Small intestine (tissue), 7 donors: Measurements from ENCODE around the gene CEP41. TPM values are rescaled to one million over a fixed set of nuclear protein-coding genes. Genes with fewer than 3 reads are reported as not detected.

ENCODE experiments used
- DNase-seq, 2 donors: peaks; one replicate each; pipeline versions ENCODE4 v3.0.0 to v3.0.0-alpha.2; 2013
- FAIRE-seq: peaks from 2 replicates; lab custom pipeline; 2012; peaks lifted over from hg19 to GRCh38; lab: Jason Lieb, UNC
- H3K27ac ChIP-seq, 3 donors: one replicate each; pipeline ENCODE4 v1.5.1; 2013; ENCODE audit warnings: low read length in 2 of 3, mild to moderate bottlenecking in 2 of 3, control low read depth in 1 of 3, inconsistent platforms in 1 of 3, low read depth in 1 of 3, moderate library complexity in 1 of 3
- H3K27me3 ChIP-seq, 3 donors: one replicate each; pipeline ENCODE4 v1.6.1; 2013; ENCODE audit warnings: low read length in 3 of 3, inconsistent platforms in 1 of 3; ENCODE audit not compliant: control insufficient read depth in 3 of 3, insufficient read depth in 3 of 3
- H3K36me3 ChIP-seq, 3 donors: one replicate each; pipeline ENCODE4 v1.6.1; 2013; ENCODE audit warnings: low read length in 3 of 3, inconsistent platforms in 1 of 3, low read depth in 1 of 3, mild to moderate bottlenecking in 1 of 3, moderate library complexity in 1 of 3; ENCODE audit not compliant: control insufficient read depth in 3 of 3, insufficient read depth in 2 of 3
- H3K4me1 ChIP-seq, 3 donors: one replicate each; pipeline ENCODE4 v1.6.1; 2013; ENCODE audit warnings: low read length in 2 of 3, inconsistent platforms in 1 of 3, low read depth in 1 of 3, mild to moderate bottlenecking in 1 of 3, moderate library complexity in 1 of 3; ENCODE audit not compliant: control insufficient read depth in 3 of 3, insufficient read depth in 2 of 3
- H3K4me3 ChIP-seq, 3 donors: one replicate each; pipeline ENCODE4 v1.5.1; 2013; ENCODE audit warnings: low read length in 3 of 3, control low read depth in 1 of 3, inconsistent platforms in 1 of 3, low read depth in 1 of 3, mild to moderate bottlenecking in 1 of 3, moderate library complexity in 1 of 3
- H3K9me3 ChIP-seq, 2 donors: one replicate each; pipeline ENCODE4 v1.6.1; 2013; ENCODE audit warnings: low read depth in 1 of 2, low read length in 1 of 2; ENCODE audit not compliant: control insufficient read depth in 2 of 2, insufficient read depth in 1 of 2
- WGBS, 3 donors: extraction: QIAGEN DNeasy Blood & Tissue Kit; methylation state at CpG; one replicate each; pipeline ENCODE4 v1.1.7; 2013; 5-methylcytosine and 5-hydroxymethylcytosine counted together
- polyA plus RNA-seq, 4 donors: library from polyadenylated mRNA; stranded (reverse) in 3 of 4; unstranded in 1 of 4; fragments of 200-250 nt in 3 of 4; fragments of 120-200 nt in 1 of 4; gene quantifications; one replicate each; pipeline versions ENCODE4 v1.2.1 to v1.2.3, GENCODE V29; 2013
- donor health status: healthy with polysubstance abuse.
- donor health status: control.
- donor health status: control.
- donor health status: Bipolar disorder and iron deficiency.
- donor health status: healthy.

Gene CEP41
- polyA plus RNA-seq, 4 donors: 3.0 to 11.8 (median 6.2) TPM; not detected in 1

GRCh38 chr7:130485734-130486113 lies 44.9 kb upstream of the CEP41 start:
- FAIRE-seq (no peak), DNase-seq (no peak)
- peaks cover 0 to 26% (median 0%) of the 10 kb centered on the region in 3 donors for H3K4me1 ChIP-seq
- WGBS, 3 donors: 63 to 69% (median 66%) methylated on average over 11 of the region's 11 CpGs
- no peaks in the 10 kb centered on the region for H3K36me3 ChIP-seq
- peak overlapping the region in 2 of 3 donors; percentile 87 for H3K27ac ChIP-seq
- no peaks in the 10 kb centered on the region for H3K27me3 ChIP-seq
- H3K4me3 ChIP-seq: peak overlapping the region in 2 of 3 donors; percentile 70 to 74
- peaks cover 0 to 7% of the 10 kb centered on the region in 2 donors for H3K9me3 ChIP-seq

GRCh38 chr7:130483031-130483430 lies 42.2 kb upstream of the CEP41 start:
- H3K4me1 ChIP-seq: peaks cover 0 to 10% (median 0%) of the 10 kb centered on the region in 3 donors
- no peaks in the 10 kb centered on the region for H3K27me3 ChIP-seq
- FAIRE-seq (no peak), DNase-seq (no peak)
- WGBS, 3 donors: 90 to 98% (median 90%) methylated on average over 3 of the region's 3 CpGs
- peaks cover 0 to 3% of the 10 kb centered on the region in 2 donors for H3K9me3 ChIP-seq
- no peak overlapping the region for H3K27ac ChIP-seq
- H3K36me3 ChIP-seq: no peaks in the 10 kb centered on the region
- no peak overlapping the region for H3K4me3 ChIP-seq

GRCh38 chr7:130481898-130482297 lies 41.1 kb upstream of the CEP41 start:
- WGBS, 3 donors: 66 to 83% (median 73%) methylated on average over 1 of the region's 1 CpG
- peaks cover 0 to 3% of the 10 kb centered on the region in 2 donors for H3K9me3 ChIP-seq
- H3K36me3 ChIP-seq: no peaks in the 10 kb centered on the region
- H3K4me1 ChIP-seq: peaks cover 0 to 10% (median 0%) of the 10 kb centered on the region in 3 donors
- no peak for DNase-seq
- no peak overlapping the region for H3K4me3 ChIP-seq
- H3K27ac ChIP-seq: no peak overlapping the region
- no peak for FAIRE-seq
- H3K27me3 ChIP-seq: no peaks in the 10 kb centered on the region

DNA sequence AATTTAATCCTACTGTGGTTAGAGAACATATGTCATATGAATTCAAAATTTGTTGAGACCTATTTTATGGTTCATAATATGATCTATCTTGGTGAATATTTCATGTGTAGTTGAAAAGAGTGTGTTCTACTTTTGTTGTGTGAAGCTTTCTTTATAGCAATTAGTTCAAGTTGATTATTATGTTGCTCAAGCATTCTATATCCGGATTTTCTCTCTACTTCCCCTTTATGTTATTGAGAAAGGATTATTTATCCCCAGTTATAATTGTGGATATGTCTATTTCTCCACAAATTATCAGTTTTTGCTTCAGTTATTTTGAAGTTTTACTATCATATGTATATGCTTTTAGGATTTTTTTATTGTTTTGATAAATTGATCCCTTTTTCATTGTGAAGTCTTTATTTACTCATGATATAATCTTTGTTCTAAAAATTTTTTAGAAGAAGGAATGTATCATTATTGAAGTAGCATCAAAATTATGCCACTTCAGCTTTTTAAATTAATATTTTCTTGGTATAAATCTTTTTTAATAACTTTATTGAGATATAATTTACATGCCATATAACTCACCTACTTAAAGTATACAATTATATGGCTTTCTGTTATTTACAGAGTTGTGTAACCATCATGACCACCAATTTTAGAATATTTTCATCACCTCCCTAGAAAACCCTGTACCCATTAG lies 39.0 kb upstream of the CEP41 start:
- Histone ChIP-seq H3K4me1 (no peaks in the 10 kb centered on the region), H3K27me3 (no peaks in the 10 kb centered on the region), H3K9me3 (no peaks in the 10 kb centered on the region), H3K36me3 (no peaks in the 10 kb centered on the region), H3K27ac (no peak overlapping the region), H3K4me3 (no peak overlapping the region)
- DNase-seq: no peak
- 84 to 91% (median 91%) methylated on average over 1 of the region's 1 CpG for WGBS, 3 donors
- FAIRE-seq: peak; percentile 77

GRCh38 chr7:130478991-130479390 lies 38.2 kb upstream of the CEP41 start:
- H3K9me3 ChIP-seq: no peaks in the 10 kb centered on the region
- no peaks in the 10 kb centered on the region for H3K4me1 ChIP-seq
- no peaks in the 10 kb centered on the region for H3K27me3 ChIP-seq
- no peak for FAIRE-seq
- WGBS, 3 donors: 83 to 94% (median 91%) methylated on average over 3 of the region's 3 CpGs
- DNase-seq: no peak
- no peak overlapping the region for H3K27ac ChIP-seq
- H3K4me3 ChIP-seq: no peak overlapping the region
- H3K36me3 ChIP-seq: no peaks in the 10 kb centered on the region

GRCh38 chr7:130476297-130477150 lies 35.7 kb upstream of the CEP41 start:
- H3K27ac ChIP-seq: no peak overlapping the region
- H3K36me3 ChIP-seq: no peaks in the 10 kb centered on the region
- 34 to 75% (median 52%) methylated on average over 9 of the region's 9 CpGs for WGBS, 3 donors
- H3K9me3 ChIP-seq: no peaks in the 10 kb centered on the region
- FAIRE-seq (no peak), DNase-seq (no peak)
- H3K27me3 ChIP-seq: no peaks in the 10 kb centered on the region
- no peaks in the 10 kb centered on the region for H3K4me1 ChIP-seq
- no peak overlapping the region for H3K4me3 ChIP-seq

GRCh38 chr7:130475776-130476175 lies 35.0 kb upstream of the CEP41 start:
- WGBS, 3 donors: 80 to 85% (median 82%) methylated on average over 7 of the region's 7 CpGs
- FAIRE-seq: no peak
- DNase-seq: no peak
- Histone ChIP-seq H3K4me3 (no peak overlapping the region), H3K27ac (no peak overlapping the region), H3K9me3 (no peaks in the 10 kb centered on the region), H3K36me3 (no peaks in the 10 kb centered on the region), H3K27me3 (no peaks in the 10 kb centered on the region), H3K4me1 (no peaks in the 10 kb centered on the region)

DNA sequence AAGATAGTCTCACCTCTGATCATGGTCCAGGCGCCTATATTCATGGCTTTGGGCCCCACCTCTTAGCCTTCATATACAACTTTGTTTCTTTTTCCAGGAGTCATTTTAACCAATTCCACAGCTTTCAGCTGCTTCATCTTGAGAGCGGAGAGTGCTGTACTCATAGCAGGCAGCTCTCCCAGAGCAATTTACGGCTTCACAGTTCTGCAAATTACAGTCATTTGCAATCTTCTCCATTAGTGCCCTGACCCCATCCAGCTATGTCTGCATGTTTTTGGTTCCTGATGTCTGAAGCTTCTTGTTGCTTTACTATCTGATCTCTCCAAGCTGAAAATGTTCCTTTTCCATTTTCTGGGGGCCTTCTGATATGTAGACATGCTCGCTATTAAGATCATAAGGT lies 33.1 kb upstream of the CEP41 start:
- no peaks in the 10 kb centered on the region for H3K4me1 ChIP-seq
- no peak for DNase-seq
- H3K27ac ChIP-seq: peak overlapping the region in 1 of 3 donors; percentile 19
- H3K36me3 ChIP-seq: no peaks in the 10 kb centered on the region
- H3K9me3 ChIP-seq: no peaks in the 10 kb centered on the region
- H3K4me3 ChIP-seq: no peak overlapping the region
- 80 to 95% (median 91%) methylated on average over 4 of the region's 4 CpGs for WGBS, 3 donors
- peaks cover 0 to 2% (median 0%) of the 10 kb centered on the region in 3 donors for H3K27me3 ChIP-seq
- no peak for FAIRE-seq
